ENCODE data around the gene ESD. TPM values are rescaled to one million over a fixed set of nuclear protein-coding genes. Genes with fewer than 3 reads are reported as not detected.

Gene ESD
- total and polyA plus RNA-seq, 12 donors: 44.5 to 266 (median 93.9) TPM

- no peak for DNase-seq
- intact Hi-C loops (cut with DNase I): no loop called here
- no peaks in the 10 kb centered on the region for H3K9me3 ChIP-seq (replicated peaks in 1 of 3)
- H3K27me3 ChIP-seq: no peaks in the 10 kb centered on the region
- no peaks in the 10 kb centered on the region for H3K36me3 ChIP-seq (replicated peaks in 1 of 2)
- H3K27ac ChIP-seq: no peak overlapping the region
- no peaks in the 10 kb centered on the region for H3K4me1 ChIP-seq (replicated peaks in 1 of 2)
- TF ChIP-seq CTCF (IDR thresholded peaks at IDR 0.05) (no peak), POLR2A (IDR thresholded peaks at IDR 0.05) (no peak)
- WGBS, 4 donors: 84 to 95% (median 92%) methylated on average over 5 of the region's 5 CpGs
- H3K4me3 ChIP-seq: no peak overlapping the region
Observed at GRCh38 chr13:46753137-46753536, 43.8 kb downstream of the ESD start.

- H3K27ac ChIP-seq: no peak overlapping the region
- intact Hi-C loops (cut with DNase I): no loop called here
- TF ChIP-seq CTCF (IDR thresholded peaks at IDR 0.05): no peak
- no peak for TF ChIP-seq POLR2A (IDR thresholded peaks at IDR 0.05)
Observed at GRCh38 chr13:46751811-46752635, 44.9 kb downstream of the ESD start.

GRCh38 chr13:46749951-46750350, 47.0 kb downstream of the ESD start:
- no peak for DNase-seq
- TF ChIP-seq POLR2A (IDR thresholded peaks at IDR 0.05) (no peak), CTCF (IDR thresholded peaks at IDR 0.05) (no peak)
- Histone ChIP-seq H3K27ac (no peak overlapping the region), H3K4me1 (replicated peaks in 1 of 2) (no peaks in the 10 kb centered on the region), H3K4me3 (no peak overlapping the region), H3K27me3 (no peaks in the 10 kb centered on the region), H3K36me3 (replicated peaks in 1 of 2) (no peaks in the 10 kb centered on the region), H3K9me3 (replicated peaks in 1 of 3) (no peaks in the 10 kb centered on the region)
- intact Hi-C loops (cut with DNase I): no loop called here
- 63 to 96% (median 68%) methylated on average over 2 of the region's 2 CpGs for WGBS, 4 donors

More at GRCh38 chr13:46751811-46752635, 44.9 kb downstream of the ESD start:
- peak in 2 of 7 donors; percentile 12 to 19 for DNase-seq
- WGBS, 4 donors: 68 to 80% (median 71%) methylated on average over 7 of the region's 7 CpGs
- Histone ChIP-seq H3K4me3 (no peak overlapping the region), H3K9me3 (replicated peaks in 1 of 3) (no peaks in the 10 kb centered on the region), H3K36me3 (replicated peaks in 1 of 2) (no peaks in the 10 kb centered on the region), H3K4me1 (replicated peaks in 1 of 2) (no peaks in the 10 kb centered on the region), H3K27me3 (no peaks in the 10 kb centered on the region)

- no peak for DNase-seq
- no peaks in the 10 kb centered on the region for H3K9me3 ChIP-seq (replicated peaks in 1 of 3)
- H3K4me1 ChIP-seq (replicated peaks in 1 of 2): no peaks in the 10 kb centered on the region
- H3K27me3 ChIP-seq: no peaks in the 10 kb centered on the region
- H3K4me3 ChIP-seq: no peak overlapping the region
- peaks cover 0 to 3% of the 10 kb centered on the region in 2 donors for H3K36me3 ChIP-seq (replicated peaks in 1 of 2)
- 74 to 91% (median 85%) methylated on average over 4 of the region's 4 CpGs for WGBS, 4 donors
- TF ChIP-seq CTCF (IDR thresholded peaks at IDR 0.05): no peak
- TF ChIP-seq POLR2A (IDR thresholded peaks at IDR 0.05): no peak
- intact Hi-C loops (cut with DNase I): no loop called here
- no peak overlapping the region for H3K27ac ChIP-seq
Observed at GRCh38 chr13:46748300-46748699, 48.7 kb downstream of the ESD start.

Data from adrenal gland (tissue), 12 donors.